SW480 (cell line): ENCODE measurements around the gene FGD1.

Experiments used
- DNase-seq: peaks from one replicate; pipeline ENCODE4 v3.0.0-alpha.2; 2016; ENCODE audit warnings: low spot score

FGD1 gene

DNA sequence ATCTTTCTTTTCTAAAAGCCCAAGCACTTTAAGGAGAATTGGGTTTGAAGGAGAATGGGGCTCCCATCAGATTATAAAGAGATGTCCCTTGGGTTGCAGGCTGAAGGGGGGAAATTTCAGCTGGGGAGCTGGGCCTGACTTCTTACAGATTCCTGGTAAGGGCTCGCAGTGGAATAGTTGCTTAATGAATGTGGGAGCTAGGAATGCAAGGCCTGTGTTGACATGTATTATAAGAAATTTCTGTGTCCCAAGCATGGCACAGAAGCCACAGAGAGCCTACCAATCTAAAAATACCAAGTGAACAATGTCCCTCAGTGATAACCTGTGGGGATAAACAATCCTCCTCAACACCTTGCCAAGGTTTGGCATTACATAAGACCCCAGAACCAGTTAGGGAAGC is 98.9 kb downstream of the FGD1 start:
- DNase-seq, result no peak
